NCI-H2227 treated with DMSO at 0.1 percent for 48 hours (cell line): Measurements from ENCODE around the gene TNP1.

Experiments used
- DNase-seq: peaks from one replicate; lab custom pipeline; 2025; lab: John Stamatoyannopoulos, UW

TNP1 gene

GRCh38 chr2:216873573-216873972, 13.7 kb upstream of the TNP1 start:
- no peak for DNase-seq

DNA sequence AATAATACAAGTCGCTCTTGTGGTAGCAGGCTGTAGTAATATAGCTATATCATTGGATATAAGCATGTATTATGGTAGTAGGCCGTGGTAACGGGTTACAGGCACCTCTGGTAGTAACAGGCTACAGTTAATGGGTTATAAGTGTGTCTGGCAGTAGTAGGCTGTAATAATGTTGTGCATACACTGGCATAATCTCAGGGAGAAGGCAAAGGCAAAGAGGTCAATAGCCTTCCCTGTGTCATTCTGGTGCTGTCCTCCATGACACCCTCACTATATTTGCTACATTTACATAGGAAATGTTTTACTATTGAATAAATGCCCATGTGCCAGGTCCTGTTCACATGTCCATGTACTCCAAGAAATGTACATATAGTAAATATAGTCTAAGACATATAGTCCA, 12.8 kb upstream of the TNP1 start:
- DNase-seq, result no peak

DNA sequence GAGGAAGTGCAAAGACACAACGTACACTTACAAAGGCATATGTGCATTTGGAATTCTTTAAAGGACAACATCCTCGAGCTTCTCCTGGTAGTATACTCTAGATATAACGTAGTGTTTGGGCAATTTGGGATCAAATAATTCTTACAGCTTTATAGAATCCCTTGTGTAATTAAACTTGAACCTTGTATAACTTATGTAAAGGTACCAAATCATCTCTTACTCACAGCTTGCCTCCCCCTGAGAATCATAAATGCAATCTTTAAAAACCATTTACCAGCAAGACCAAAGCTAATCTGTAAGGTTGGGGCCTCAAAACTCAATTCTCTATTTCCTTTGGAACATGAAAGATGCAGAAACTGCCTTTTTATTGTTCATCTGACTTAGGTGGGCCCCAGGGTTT, 12.2 kb upstream of the TNP1 start:
- DNase-seq, result no peak

- no peak for DNase-seq
Observed at GRCh38 chr2:216871333-216871934, 11.6 kb upstream of the TNP1 start.

DNA sequence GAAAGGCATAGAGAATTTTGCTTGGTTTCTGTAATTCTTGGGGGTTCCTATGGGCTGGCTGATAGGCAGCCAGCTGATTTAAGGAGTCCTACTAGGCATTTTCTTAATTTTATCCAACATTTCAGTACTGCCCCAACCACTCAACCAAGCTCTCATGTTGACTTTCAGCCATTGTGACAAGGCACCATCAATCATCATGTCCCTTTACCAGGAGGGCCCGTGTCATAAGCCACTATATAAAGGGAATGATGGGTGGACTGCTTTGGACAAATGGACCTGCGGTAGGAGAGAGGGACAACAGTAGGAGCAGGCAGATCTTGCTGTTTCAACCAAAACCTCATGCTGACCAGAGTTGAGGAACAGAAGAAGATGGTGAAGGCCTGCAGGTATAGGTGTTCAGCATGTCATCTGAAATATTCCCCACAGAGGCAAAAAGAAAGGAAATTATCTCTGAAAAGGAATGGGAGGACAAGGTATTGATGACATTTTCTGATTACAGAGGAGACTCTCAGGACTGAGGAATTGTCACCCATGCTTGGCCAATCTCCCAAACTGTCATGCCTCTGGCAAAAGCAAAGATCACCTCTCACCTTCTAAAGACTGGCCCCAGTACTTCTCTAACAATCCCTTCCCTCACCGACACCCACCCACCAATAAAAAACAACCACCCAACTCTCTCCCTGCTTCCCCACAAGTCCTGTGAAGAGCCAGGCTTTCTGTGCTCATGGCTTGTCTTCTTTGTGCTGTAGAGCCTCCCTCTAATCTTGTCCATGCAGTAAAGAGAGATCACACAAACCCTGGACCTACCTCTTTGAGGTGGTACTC, 10.9 kb upstream of the TNP1 start:
- no peak for DNase-seq

DNA sequence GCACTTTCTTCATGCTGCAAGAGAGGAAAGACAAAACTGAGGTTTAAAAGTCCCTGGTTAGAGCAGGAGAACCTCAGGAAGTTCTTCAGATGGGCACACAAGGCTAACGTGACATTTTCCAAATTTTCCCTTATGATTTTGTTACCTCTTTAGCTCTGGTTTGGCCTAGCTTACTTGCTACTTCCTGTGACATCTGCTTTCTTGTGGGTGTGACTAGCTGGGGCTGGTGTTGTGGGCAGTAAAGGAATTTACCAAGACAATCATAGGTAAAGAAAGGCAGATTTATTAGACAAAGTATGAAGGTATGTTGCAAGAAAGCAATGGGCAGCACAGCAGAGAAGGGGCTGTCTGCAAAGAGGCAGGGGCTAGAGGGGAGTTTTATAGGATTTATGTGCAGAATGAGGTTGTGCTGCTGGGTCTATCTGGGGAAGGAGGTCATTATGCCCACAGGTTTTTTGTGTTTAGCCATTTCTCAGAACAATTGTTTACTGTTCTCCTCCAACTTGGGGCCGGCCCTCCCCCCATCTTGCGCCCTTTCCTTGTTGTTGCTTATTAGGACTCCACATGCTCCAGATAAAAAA, 6.7 kb upstream of the TNP1 start:
- DNase-seq, result no peak

DNA sequence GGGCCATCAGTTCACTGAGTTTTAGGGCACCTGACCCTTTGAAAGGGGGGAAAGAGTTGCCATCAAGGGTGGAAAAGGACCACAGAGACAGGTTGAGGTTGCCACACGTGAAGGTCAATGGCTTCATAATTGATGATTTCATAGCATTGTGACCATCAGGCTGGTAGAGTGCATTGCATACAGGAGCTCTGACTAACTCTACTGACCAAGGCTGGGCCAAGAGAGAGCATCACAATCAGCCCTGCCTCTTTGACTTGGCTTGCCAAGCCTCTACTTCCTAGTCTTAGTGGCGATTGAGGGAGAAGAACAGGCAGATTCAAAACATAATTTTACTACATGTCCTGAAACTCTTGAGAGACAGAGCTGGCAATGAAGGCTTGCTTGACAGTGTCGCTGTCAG, 5.8 kb upstream of the TNP1 start:
- no peak for DNase-seq

GRCh38 chr2:216863946-216864345, 4.1 kb upstream of the TNP1 start:
- no peak for DNase-seq

- DNase-seq, result no peak
Observed at GRCh38 chr2:216862628-216863398, 2.9 kb upstream of the TNP1 start.

DNA sequence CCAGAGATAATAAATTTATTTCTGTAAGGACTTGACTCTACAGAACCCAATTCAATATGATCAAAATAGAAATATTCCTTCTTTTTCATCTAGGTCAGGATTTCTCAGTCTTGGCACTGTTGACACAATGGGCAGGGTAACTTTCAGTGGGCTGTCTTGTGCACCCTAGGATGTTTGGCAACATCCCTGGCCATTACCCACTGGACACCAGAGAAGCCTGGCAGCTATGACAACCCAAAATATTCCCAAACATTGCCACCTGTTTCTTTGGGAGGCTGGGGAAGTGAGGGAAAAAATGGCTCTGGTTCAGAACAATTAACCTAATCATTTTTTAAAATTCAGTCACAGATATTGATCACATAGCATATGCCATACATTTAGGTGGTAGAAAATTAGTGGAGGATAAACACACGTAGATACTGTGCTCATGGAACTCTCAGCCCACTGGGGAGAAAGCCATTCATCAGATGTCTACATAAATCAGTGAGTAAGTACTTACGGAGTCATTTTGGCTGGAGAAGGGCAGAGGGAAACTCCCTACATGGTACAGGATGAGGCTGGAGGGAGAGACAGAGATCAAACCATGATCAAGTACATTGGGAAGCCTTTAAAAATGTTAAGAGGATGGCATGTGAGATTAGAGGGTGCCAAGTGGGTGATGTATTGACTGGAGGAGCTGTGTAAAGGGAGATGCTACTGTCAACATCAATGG, 718 bp upstream of the TNP1 start:
- DNase-seq, result no peak

DNA sequence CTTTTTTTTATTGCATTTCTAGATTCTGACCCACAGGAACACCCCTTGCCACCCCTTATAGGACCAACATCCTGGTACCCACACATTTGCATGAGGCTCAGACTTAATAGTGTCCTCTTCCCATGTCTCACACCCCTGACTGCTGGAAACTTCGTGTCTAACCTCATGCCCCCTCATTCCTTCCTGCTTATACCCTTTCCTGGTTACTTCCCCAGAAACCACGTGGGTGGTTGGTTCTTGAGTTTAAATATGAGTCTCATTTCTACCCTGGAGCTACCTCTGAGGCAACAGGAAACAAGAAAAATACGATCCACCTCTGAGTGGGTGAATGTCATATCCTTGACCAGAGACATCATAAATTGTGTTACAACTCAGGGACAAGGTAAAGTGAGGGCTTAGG, 1.6 kb downstream of the TNP1 start:
- no peak for DNase-seq

GRCh38 chr2:216857131-216857550, 2.7 kb downstream of the TNP1 start:
- no peak for DNase-seq

GRCh38 chr2:216856406-216857065, 3.3 kb downstream of the TNP1 start:
- no peak for DNase-seq

DNA sequence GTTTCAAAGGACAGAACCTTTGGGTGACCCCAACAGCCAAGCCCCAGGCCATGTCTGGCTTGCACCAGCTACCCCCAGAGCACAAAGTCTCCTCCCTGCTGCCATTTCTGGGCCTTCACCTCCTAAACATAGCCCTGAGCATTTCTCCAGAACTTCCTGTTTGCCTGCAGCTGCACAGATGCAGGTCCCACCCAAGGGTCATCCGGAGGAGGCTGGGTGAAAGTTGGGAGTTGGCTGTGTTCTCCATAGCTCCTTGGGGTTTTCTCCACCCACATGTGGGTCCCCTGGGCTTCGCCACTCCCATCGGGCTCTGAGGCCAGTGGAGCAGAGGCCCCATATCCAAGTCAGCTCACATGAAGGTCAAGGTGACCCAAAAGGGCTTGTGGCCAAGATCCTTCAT, 4.3 kb downstream of the TNP1 start:
- no peak for DNase-seq

DNA sequence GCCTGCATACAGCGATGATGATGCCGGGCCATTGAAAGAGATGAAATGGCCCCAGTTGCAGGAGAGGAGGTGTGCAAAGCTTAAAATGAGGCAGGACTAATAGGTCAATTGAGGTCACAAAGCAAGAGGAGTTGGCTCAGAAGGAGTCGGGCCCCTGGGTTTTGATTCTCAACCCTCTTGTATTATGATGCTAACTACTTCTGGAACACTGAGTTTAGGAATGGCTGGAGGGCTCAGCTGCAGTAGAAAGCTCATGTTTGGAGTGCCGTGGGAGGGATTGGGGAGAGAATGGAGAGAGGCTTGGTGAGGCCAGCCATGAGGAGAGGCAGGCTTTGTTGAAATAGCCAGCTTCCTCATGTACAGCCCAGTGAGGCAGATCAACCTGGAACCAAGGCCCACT, 4.8 kb downstream of the TNP1 start:
- DNase-seq, result no peak

GRCh38 chr2:216851486-216852090, 8.3 kb downstream of the TNP1 start:
- DNase-seq, result no peak

- DNase-seq, result no peak
Observed at GRCh38 chr2:216850665-216851322, 9.1 kb downstream of the TNP1 start.

- DNase-seq, result no peak
Observed at GRCh38 chr2:216849987-216850386, 9.9 kb downstream of the TNP1 start.

DNA sequence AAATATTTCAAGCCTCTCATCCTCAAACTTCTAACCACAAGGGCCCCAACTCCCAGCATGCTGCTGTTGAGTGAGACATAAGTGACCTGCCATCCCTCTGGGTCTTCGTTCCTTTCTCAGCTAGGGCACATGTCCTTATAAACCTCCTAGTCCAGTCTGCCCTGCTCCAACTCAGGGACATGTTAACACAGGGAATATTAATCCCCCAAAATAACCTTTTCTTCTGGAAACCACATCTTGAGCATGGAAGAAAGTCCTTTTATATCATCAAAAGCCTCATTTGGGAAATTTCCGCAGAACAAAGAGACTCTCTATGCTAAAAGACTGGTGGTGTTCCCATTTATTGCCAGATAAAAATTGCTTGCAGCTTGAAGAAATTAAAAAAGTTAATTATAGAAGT, 14.4 kb downstream of the TNP1 start:
- DNase-seq, result no peak

DNA sequence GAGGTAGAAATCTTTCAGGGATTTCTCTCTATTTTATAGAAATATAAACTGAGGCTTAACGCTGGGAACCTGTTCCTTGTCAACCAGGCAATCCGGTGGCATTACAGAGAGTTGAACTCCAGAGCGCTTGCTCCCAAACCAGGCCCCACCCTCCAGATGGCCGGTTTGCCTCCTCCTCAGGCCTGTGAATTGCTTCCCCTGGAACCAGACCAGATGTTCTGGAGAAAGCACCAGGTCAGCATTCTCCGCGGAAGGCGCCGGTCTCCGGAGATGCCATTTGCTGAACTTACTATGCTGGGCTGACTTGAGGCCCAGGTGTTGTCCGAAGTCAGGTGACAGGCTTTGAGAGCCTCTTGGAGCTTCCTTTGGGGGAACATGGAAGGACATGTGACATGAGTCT, 17.2 kb downstream of the TNP1 start:
- DNase-seq, result no peak

GRCh38 chr2:216839688-216840087, 20.2 kb downstream of the TNP1 start:
- no peak for DNase-seq
